ENCODE data around the gene AMPD3.
"Not testable (repeated sequence)": the region's sequence is repeated elsewhere in the genome, so short reads cannot be mapped to it uniquely, and the experiment has no call there.

AMPD3 gene

DNA sequence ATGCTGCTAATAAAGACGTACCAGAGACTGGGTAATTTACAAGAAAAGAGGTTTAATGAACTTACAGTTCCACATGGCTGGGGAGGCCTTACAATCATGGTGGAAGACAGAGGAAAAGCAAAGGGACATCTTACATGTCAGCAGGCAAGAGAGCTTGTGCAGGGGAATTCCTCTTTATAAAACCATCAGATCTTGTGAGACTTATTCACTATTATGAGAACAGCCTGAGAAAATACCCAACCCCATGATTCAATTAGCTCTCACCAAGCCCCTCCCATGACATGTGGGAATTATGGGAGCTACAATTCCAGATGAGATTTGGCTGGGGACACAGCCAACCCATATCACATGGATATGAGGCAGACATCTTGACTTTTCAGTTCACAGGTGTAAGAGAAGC is 18.4 kb upstream of the AMPD3 start:
- DNase-seq (ENCODE audit: low read depth in 2 of 2) = not testable (repeated sequence)

- DNase-seq (ENCODE audit: low read depth in 2 of 2) = no peak
Measured at GRCh38 chr11:10438458-10438857, 16.6 kb upstream of the AMPD3 start.

- DNase-seq (ENCODE audit: low read depth in 2 of 2) = no peak
Measured at GRCh38 chr11:10439351-10439750, 15.7 kb upstream of the AMPD3 start.

- DNase-seq (ENCODE audit: low read depth in 2 of 2) = no peak
Measured at GRCh38 chr11:10439924-10440323, 15.1 kb upstream of the AMPD3 start.

- DNase-seq (ENCODE audit: low read depth in 2 of 2) = no peak
Measured at GRCh38 chr11:10440401-10440800, 14.7 kb upstream of the AMPD3 start.

DNA sequence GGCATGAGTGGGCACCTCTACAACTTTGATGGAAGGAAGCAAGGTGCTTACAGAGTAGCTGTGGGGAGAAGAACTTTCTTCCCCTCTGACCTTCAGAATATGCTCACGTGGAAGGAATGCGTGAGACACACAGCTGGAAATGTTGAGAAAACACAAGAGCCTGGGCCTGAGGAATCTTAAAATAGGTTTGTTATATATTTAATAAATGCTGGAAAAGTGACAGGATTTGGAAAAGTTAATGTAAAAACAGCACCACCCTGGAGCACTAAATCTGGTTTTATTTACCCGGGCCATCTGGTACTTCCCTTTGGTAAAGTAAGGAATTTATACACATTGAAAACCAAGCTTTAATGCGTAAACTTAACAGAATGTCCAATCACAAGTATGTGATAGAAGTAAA is 14.0 kb upstream of the AMPD3 start:
- DNase-seq (ENCODE audit: low read depth in 2 of 2) = no peak

DNA sequence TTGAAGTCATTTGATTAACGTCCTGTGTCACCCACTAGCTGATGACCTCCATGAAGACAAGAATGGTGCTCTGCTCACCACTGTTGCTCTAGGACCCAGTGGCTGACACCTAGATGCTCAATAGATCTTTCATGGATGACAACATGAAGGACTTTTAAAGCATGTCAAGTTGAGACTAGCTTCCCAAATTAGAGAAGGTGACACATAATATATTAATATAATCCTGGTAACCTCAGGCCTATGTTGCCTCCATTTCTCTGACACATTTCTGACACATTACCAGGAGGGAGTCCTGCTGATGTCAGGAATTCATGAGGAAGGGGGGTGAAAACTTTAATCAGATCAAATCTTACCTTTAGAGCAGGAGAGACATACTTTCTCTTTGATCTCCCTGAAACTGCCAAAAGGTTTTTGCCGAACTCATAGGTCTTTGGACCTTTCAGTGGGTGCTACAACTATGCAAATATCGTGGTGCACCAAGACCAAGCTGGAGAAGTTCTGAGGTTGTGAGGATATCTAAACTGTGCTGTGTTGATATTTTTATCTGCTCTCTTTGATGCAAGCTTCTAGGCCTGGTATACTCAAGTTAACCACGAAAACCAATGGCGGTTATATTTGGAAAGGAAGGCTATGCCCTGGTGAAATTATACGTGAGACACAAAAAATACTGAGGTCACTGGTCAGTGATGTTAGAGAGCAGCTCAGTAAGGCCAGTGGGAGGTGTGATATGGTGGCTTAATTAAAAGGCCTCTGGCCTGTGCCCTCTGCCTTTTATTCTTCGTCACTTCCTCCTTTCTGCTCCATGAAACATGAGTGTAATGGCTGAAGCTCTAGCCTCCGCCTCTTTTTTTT is 13.2 kb upstream of the AMPD3 start:
- DNase-seq (ENCODE audit: low read depth in 2 of 2) = no peak

- no peak for DNase-seq (ENCODE audit: low read depth in 2 of 2)
Measured at GRCh38 chr11:10443152-10443551, 11.9 kb upstream of the AMPD3 start.

- DNase-seq (ENCODE audit: low read depth in 2 of 2) = no peak
Measured at GRCh38 chr11:10443721-10444235, 11.3 kb upstream of the AMPD3 start.

DNA sequence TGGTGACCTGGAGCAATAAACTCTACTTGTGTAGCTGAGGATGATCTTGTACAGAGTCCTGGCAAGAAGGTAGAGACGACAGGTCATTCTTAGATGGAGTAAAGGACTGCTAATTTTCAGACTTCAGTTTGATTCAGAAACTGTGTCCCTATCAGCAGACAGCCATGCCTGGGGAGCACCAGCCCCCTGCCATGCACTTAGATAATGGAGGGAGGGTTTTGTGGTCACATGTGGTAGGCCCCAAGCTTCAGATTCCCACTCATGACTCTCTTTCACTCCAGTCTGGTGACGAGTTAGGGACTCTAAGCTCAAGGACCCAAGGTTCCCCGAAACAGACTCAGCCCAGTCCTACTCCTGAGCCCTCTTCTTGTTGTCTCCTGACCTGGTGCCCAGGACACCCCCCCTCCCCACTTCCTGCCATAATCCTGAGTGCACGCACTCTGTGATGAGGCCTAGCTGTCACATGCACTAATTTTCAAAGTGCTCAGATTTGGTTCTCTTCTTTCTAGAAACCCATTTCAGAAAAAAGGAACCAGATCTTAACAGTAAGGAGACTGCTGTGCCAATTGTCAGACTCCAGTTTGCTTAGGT is 10.2 kb upstream of the AMPD3 start:
- DNase-seq (ENCODE audit: low read depth in 2 of 2) = no peak

DNA sequence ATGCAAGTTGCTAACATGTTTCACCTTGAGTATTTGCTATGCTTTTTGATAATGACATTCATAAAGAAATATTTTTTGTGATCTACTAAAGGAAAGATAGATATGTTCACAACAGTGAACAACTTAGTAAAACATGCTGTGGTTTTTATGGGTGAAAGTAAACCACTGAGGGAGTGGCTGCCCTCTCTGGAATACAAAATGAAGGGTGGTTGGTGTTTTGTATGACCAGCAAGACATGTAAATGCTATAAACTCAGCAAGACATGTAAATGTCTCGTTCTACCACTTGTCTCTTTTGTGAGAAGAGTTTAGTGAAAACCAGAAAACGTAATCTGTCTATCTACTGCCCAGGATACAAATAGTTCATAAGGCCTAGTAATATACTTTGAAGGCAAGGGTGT is 7.6 kb upstream of the AMPD3 start:
- DNase-seq (ENCODE audit: low read depth in 2 of 2) = no peak

DNA sequence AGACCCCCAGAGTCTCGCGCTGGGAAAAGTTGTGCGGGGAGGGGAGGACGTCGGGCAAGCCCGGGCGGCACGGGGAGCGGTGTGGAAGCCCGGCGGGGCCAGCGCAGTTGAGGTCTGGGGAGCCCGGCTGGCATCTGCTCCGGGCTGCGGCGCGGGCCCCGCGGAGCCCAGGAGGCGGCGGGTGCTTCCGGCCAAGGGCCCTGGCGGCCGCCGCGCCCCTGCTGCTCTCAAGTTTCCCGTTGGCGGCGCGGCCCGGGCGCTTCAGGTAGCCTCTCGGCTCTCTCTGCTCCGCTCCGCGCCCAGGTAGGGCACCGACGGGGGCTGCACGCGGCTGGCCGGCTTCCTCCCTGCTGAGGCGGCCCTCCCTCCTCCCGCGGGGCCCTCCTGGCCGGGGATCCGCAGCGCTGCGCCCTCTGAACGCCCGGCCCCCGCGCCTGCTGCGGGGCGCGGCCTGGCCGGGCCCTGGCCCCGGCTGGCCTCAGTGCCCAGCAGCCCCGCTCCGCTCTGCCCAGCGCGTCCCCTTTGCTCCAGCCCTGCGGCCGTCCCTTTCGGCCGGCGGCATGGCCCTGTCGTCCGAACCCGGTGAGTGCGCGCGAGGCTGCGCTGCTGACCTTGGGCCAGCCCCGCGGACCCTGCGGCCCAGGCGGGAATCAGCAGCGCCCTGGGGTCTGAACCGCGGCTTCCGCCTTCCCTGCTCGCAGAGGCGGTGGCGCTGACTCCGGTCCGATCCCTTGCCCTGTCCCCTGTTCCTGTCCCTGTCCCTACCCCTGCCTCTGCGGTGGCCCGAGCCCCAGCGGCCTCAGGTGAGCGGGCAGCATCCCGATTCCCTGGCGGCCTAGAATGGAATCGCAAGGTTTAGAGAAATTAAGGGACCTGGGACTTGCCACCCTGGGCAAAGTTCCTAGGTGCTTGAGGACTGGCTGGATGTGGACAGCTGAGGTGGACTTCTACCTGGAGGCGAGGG is 4.3 kb upstream of the AMPD3 start:
- DNase-seq (ENCODE audit: low read depth in 2 of 2) = no peak

DNA sequence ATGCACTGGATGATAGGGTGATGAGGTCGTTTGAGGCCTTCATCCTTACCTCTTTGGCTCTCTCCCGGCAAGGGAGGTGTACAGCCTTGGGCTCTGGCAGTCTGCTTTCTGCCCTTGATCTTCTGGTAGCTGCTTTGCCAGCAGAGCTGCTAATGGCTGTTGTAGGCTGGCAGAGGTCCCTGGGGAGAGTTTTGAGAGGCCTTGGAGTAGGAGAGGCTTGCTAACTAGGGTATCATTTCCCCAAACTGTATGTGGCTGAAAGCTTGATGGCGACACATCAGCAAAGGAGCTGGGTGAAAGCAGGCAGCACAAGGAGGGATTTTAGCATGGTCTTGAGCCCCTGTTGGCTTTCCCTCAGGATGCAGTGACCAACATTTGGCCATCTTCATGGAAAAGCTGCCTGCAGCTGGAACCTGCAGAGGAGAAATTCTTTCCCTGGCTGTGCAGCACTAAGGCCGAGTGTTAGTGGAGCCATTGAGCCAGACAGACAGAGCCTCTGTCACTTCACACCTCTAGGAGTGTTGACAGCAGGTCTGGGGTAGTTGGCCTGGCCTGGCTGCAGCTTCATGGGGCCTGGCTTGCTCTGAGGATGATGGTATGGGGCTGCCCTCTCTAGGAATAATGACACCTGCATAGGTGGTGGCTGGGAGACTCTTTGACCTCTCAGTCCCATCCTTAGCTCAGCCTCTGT is 3.5 kb upstream of the AMPD3 start:
- no peak for DNase-seq (ENCODE audit: low read depth in 2 of 2)

DNA sequence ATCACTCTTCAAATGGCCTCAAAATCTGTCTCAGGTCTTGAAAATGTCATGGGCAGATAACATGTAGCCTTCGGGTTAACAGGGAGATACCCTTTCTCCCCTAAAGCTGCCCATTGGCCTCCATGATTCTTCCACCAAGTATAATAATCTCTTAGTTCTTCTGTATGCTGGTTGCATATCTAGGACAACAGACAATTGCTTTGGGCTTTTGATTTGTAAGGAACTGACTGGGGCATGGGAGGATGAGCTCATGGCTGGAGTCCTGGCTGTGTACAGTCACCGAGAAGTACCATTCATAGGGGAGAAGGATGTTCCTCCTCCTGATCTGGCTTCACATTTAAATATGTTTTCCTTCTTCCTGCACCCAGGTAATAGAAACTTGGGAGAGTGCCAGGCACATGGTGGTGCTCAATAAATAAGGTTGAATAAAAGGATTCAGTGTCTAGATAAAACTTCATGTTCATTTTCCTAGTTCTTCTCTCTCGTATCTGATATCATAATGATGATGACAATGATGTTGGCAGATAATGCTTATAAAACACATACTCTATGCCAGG is 2.8 kb upstream of the AMPD3 start:
- no peak for DNase-seq (ENCODE audit: low read depth in 2 of 2)

- no peak for DNase-seq (ENCODE audit: low read depth in 2 of 2)
Measured at GRCh38 chr11:10453261-10453660, 1.8 kb upstream of the AMPD3 start.

- peak; percentile 54 to 65 for DNase-seq (ENCODE audit: low read depth in 2 of 2)
Measured at GRCh38 chr11:10455637-10456487, 798 bp downstream of the AMPD3 start.

DNA sequence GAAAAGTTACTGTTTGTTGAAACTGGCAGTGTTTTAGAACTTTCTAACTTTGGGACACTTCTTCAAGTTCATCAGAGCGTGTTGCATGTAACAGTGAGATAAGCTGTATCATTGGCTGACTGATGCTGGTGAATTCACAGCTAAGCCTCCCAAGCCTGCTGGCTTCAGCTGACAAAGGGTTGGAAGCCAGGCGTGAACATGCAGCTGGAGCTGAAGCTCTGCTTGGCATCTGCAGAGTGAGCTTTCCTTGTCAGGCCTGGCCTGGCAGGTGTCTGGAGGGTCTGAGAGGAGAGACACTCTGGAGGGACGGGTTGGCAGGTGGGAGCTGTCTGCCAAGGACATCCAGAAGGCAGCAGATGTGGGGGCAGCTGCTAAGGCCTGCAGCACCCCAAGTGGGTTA is 1.5 kb downstream of the AMPD3 start:
- DNase-seq (ENCODE audit: low read depth in 2 of 2) = no peak

GRCh38 chr11:10457901-10458300 is 2.8 kb downstream of the AMPD3 start:
- no peak for DNase-seq (ENCODE audit: low read depth in 2 of 2)

DNA sequence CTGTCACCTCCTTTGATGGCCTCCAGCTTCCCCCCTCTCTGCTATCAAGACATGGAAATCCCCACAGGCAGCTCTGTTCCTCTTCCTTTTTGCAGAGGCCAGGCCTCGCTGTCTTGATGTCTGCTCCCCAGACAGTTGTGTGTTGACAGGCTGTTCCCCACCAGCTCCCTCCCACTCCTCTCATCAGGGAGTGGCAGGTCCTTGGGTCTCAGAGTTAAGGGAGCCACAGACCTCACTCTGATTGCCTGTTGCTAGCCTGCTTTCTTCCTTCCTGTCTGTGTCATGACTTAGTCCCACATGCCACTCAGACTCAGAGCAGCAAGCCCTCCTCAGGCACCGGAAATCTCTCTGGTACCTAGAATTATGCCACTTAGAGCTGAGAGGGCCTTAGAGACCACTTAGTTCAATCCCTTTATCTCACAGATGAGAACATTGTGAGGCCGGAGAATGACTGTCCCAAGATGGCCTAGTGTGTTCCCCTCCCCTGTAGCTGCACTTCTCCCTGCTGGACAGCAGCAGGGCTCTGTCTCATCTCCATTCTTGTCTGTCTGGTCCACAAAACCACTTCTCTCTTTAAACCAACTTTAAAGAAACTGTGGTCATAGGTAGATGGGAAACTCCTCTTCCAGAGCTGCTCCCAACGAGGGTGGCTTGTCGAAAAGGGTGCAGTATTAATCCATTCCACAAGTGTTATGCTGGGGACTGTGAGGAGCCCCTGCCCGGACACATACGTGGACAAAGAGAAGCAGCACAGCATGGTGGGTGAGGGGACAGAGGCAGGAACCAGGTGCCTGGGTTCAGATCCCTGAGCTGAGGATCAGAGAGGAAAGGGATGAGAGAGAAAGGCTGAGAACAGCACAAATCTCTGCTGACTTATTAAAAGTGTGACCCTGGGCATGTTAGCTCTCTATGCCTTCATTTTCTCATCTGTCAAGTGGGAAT is 4.2 kb downstream of the AMPD3 start:
- no peak for DNase-seq (ENCODE audit: low read depth in 2 of 2)
